Measurements from ENCODE around the gene SMARCAD1.

Gene SMARCAD1

GRCh38 chr4:94207469-94208224 lies at the start of gene SMARCAD1:
Gene SMARCAD1 (plus strand): TSS chr4:94207865. CDS start chr4:94208395, 530 bp downstream.
- DNase-seq: peak in 1 of 2 experiments; percentile 78

- DNase-seq: no peak
Measured at GRCh38 chr4:94158883-94159282, 48.8 kb upstream of the SMARCAD1 start.

- no peak for DNase-seq
Measured at GRCh38 chr4:94159790-94160189, 47.9 kb upstream of the SMARCAD1 start.

GRCh38 chr4:94160774-94161173 lies 46.9 kb upstream of the SMARCAD1 start:
- DNase-seq: no peak

GRCh38 chr4:94165256-94165655 lies 42.4 kb upstream of the SMARCAD1 start:
- DNase-seq: no peak

- no peak for DNase-seq
Measured at GRCh38 chr4:94168321-94168720, 39.3 kb upstream of the SMARCAD1 start.

- DNase-seq: no peak
Measured at GRCh38 chr4:94169803-94170372, 37.8 kb upstream of the SMARCAD1 start.

- DNase-seq: no peak
Measured at GRCh38 chr4:94171616-94172015, 36.0 kb upstream of the SMARCAD1 start.

GRCh38 chr4:94175553-94176261 lies 32.0 kb upstream of the SMARCAD1 start:
- no peak for DNase-seq

GRCh38 chr4:94177822-94178221 lies 29.8 kb upstream of the SMARCAD1 start:
- DNase-seq: no peak

GRCh38 chr4:94181815-94182214 lies 25.9 kb upstream of the SMARCAD1 start:
- DNase-seq: no peak

- no peak for DNase-seq
Measured at GRCh38 chr4:94202769-94203168, 4.9 kb upstream of the SMARCAD1 start.

- no peak for DNase-seq
Measured at GRCh38 chr4:94208266-94208665, 601 bp downstream of the SMARCAD1 start.

- DNase-seq: no peak
Measured at GRCh38 chr4:94208918-94209317, 1.3 kb downstream of the SMARCAD1 start.

- DNase-seq: no peak
Measured at GRCh38 chr4:94211861-94212260, 4.2 kb downstream of the SMARCAD1 start.

- no peak for DNase-seq
Measured at GRCh38 chr4:94214703-94215319, 7.1 kb downstream of the SMARCAD1 start.

- no peak for DNase-seq
Measured at GRCh38 chr4:94216394-94216793, 8.7 kb downstream of the SMARCAD1 start.

- DNase-seq: no peak
Measured at GRCh38 chr4:94219402-94219801, 11.7 kb downstream of the SMARCAD1 start.

- no peak for DNase-seq
Measured at GRCh38 chr4:94221916-94222315, 14.3 kb downstream of the SMARCAD1 start.

GRCh38 chr4:94225449-94225848 lies 17.8 kb downstream of the SMARCAD1 start:
- no peak for DNase-seq

GRCh38 chr4:94226763-94227162 lies 19.1 kb downstream of the SMARCAD1 start:
- DNase-seq: no peak

GRCh38 chr4:94228493-94229216 lies 21.0 kb downstream of the SMARCAD1 start:
- DNase-seq: no peak

- no peak for DNase-seq
Measured at GRCh38 chr4:94232519-94232918, 24.9 kb downstream of the SMARCAD1 start.

Data from cerebellar nuclear complex (tissue), 1 donor.